MV-4-11 (cell line): ENCODE measurements around the gene FASTKD2.
"Not testable (repeated sequence)": the region's sequence is repeated elsewhere in the genome, so short reads cannot be mapped to it uniquely, and the experiment has no call there.

ENCODE experiments used
- DNase-seq: peaks from one replicate; lab custom pipeline; 2025; lab: John Stamatoyannopoulos, UW

The FASTKD2 gene

DNA sequence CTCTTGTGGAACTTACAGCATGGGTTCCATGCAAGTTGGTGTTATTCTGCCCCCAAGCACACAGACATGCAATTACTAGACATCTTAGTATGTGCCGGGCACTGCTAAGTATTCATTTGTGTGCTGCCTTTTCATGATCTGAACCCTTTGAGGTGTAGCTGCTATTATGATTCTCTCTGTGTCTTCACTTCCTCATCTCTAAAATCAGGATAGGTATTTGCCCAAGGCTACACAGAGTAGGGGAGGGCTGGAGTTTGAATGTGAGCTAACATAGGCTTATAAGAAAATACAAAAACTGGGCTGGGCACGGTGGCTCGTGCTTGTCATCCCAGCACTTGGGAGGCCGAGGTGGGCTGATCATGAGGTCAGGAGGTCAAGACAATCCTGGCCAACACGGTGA lies 27.2 kb downstream of the FASTKD2 start:
- DNase-seq, result no peak

DNA sequence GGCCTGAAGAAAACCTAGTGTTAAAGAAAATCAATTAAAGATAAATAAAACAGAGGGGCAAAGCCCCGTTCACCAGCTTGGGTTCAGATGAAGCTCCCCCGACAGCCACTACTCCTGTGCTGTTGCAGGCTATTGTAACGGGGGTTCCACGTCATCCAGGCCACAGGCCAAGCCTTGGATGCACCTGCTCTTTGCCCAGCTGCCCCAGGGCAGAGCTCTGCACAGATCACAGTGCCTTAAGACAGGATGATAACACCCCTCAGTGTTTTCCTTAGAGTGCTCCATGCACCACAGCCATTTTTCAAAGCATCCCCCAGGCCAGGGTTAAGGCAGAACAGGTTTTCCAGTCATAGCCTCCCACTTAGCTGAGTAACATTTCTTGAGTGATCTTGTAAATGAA lies 32.0 kb downstream of the FASTKD2 start:
- no peak for DNase-seq

DNA sequence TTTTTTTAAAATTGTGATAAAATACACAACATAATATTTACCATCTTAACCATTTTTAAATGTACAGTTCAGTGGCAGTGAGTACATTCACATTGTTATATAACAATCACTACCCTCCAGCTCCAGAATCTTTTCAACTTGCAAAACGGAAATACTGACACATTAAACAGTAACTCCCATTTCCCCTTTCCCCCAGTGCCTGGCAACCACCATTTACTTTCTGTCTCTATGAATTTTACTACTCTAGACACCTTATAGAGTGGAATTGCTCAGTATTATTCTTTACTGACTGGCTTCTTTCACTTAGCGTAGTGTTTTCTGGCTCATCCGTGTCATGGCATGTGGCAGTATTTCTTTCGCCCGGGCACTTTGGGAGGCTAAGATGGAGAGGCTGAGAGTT lies 32.6 kb downstream of the FASTKD2 start:
- peak; percentile 89 for DNase-seq

DNA sequence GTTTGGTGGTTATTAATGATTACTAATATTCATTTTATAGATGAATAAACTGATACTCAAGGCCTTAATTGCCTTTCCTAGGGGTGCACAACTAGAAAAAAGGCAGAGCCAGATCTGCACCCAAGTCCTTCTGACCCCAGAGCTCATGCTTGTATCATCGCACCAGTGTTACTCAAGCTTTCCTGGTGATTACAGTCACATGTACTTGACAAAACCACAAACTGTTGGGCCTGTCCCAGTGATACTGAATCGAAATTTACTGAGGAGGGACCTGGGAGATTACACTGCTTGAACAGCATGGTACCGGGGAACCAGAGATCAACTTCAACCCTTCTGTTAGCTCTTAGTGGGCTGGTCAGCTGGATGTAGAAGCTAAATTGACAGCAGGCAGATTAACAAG lies 33.7 kb downstream of the FASTKD2 start:
- DNase-seq, result peak; percentile 87

DNA sequence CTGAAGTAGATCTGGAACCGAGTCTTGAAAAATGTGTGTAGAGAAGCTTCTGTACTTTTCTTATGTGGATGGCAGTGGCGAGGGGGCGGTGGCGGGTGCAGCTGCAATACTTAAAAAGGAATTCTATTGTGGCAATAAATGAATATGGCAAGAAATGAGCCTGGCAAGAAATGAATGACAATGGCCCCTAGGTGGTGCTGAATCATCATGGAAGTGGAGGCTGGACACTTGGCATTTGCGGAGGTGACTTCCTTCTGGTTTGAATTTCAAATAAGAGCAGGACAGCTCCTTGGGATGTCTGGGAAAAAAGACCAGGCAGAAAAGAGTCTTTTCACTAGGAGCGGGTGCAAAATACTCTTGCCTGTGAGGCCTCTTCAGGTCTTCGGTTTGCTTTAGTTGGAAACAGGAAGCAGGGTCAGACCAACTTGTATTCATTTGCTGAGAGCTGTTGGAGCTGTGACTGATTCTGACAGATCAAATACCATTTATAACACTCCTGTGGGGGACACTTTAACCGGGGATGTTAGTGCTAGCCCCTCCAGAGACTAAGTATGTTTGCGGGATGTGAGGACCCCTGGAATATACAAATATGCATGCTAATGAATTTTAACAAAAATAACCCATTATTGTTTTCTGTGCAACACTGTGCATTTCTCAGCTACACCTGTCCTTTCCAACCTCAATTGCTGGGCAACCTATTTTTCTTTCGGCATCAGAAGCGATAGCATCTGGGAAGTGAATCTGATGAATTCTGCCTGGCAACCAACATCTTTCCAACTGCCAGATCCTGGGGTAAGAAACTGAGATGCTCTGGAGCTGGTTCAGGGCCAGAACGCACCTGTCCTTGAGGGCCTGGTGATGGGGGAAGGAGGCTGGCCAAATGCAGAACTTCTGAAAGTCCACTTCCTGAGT lies 35.4 kb downstream of the FASTKD2 start:
- DNase-seq, result peak; percentile 72

DNA sequence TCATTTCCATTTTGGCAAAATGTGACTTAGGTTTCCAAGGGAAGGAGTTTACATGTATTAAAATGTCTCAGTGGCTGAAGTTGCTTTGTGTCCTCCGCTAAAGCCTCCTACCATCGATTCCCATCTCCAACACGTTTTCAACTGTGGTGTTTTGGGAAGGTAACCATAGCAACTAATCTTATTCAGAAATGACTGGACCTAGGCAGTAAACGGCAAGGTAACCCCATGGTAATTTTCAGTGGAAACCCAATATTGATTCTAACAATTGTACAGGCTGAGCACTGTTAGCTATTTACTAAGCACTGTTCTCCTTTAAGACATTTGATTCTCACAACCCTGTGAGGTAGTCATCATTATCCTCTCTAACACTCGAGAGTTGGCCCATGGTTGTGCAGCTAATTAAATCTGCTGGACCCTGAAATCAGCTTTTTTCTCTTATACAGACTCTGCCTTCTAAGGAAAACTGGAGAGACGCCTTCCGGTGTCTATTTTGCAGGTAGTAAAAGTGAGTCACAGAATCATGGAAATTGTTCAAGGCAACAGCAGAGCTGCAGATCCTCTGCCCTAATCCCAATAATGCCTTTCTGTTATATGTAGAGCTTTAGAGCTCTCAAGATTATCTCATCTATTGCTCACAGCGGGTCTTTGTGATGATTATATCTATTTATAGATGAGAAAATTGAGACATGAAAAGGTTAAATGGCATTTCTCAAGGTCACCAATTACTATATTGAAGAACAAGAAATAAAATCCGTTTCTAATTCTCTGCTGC lies 36.2 kb downstream of the FASTKD2 start:
- no peak for DNase-seq

DNA sequence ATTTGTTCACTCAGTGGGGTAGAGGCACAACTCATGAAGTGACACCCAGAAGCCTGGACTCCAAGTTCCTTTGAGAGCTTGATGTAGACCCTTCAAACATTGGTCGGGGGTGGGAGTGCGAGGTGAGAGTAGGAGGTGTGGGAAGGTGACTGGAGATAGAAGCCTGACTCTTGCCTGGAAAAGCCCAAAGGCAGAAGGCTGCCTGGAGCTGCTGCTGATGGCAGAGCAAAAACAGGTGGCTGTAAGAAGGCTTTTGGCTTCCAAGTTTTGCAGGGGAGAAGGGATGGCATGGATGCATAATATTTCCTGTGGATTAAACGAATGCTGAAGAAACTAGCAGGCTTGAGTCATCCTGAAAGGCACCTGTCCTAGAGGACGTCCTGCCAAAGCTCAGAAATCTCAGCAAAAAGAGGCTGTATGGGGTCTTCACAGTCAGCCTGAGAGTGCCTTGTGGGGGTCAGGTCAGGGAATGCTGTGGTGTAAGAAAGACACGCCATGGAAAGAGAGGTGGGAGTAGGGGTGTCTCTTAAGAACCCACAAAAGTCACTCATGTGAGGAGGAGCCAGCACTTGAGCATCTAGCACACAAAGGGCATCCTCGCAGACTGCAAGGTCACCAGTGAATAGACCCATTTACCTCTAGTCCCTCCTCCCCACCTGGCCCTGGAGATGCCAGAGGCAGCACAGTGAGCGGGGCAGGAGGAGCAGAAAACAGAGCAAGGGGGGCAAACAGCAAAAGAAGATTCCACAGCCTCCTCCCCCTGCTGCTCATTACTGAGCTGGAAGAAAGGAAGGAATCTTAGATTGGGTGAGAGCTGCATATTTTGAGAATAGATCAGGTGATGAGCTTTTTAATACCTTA lies 37.5 kb downstream of the FASTKD2 start:
- DNase-seq, result no peak

DNA sequence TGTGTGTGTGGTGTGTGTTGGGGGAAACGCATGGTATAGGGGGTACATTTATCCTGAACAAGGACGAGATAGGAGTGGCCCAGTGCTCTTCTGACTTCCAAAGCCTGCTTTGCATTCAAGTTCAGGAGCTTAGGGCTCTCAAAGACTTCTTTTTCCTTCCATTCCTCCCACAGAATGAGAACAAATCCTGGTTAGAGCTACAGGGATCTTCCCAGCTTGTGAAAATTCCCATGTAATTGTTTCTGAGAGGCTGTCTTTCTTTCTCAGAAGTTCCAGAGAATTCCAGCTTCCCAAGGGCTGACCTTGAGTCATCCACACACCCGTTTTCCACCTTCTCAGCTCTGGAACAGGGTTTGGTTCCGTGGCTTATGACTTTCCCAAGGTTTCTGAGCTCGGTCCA lies 38.9 kb downstream of the FASTKD2 start:
- DNase-seq, result no peak

DNA sequence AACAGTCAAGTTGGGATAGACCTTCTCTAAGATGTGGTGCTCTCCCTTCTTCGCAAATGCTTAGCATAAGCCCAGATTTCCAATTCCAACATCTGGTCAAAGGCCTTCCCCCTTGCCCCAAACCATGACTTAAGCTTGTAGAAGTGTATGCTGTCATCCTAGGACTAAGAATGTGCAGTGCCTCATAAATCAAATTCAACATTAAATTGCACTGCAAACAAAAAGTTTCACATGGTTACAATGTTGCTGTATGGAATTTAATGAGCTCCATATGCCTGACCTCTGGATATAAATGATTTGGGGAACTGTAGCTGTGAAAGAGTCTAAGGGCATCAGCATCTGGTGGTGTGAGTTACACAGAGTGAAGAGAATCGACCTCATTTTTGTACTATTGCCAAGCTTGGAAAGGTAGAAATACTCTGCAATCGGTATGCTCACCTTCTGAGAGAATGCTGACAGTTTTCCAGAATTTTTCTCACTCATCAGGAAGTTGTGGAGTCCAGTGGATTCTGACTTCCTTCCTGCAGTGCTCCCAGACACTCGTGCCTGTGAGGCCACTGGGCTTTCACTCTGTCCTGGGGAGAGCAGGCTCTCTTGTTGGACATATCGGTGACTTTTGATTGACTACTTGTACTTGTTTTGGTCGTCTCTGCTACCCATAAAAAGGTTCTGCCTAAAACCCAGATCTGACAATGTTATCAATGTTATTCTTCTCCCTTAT lies 40.6 kb downstream of the FASTKD2 start:
- DNase-seq, result no peak

DNA sequence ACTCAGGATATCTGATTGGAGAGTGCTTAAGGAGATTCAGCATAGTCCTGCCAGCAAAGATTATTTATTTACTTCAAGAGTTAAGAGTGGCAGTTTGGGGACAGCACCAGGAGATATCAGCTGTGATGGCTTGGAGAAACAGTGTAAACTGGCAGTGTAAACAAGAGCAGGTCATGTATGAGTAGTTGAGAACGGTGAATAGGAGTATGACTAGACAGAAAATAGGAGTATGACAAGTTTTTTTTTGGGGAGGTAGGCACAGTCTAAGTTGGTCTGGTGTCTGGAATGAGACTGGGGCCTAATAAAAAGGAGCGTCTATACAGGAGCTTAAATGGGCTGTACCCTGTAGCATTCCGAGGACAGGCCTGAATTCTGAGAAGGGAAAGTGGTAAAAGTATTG lies 42.2 kb downstream of the FASTKD2 start:
- not testable (repeated sequence) for DNase-seq

DNA sequence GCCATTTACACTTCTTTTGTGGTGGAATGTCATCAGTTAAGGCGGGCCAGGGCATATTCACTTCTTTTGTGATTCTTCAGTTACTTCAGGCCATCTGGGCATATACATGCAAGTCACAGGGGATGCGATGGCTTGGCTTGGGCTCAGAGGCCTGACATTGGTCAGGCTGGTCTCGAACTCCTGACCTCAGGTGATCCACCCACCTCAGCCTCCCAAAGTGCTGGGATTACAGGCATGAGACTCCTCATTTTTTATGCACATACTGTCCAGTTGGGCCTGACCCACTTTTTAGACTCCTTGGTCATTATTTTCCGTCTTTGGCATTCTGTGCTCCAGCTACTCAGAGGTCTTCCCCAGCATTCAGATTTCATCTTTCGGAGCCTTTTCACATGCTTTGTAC lies 47.1 kb downstream of the FASTKD2 start:
- DNase-seq, result not testable (repeated sequence)

DNA sequence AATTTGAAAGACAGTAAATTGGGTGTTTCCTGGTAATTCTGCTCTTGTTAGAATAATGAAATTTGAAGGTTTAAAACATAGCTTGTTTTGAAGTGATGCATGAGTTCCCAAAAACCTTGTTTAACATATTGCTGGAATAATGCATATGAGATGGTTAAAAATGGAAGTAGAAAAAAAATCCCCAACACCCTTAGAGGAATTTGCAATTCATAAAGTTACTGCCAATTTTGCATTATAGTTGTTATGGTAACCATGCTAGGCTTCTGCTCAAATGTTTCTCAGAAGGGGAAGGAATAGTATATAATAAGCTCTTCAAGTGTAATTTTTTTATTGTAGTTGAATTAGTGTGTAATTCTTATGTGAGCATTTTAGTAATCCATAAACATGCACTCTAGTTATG lies 49.1 kb downstream of the FASTKD2 start:
- no peak for DNase-seq

DNA sequence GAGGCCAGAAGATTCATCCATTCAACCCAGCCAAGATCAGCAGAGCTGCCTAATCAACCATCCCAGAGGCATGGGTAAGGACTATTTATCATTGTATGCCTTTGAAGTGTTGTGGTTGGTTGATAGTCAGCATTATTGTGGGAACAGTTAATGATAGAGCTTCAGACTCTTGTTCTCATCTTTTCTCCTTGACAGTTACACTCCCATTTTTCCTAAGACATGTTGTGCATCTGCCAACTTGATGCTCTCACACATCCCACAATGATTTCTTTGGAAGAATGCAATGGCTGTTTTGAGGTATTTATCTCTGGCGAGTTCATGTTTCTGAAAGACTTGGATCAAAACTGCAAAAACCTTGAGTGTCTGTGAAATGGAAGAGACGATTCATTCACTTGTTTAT lies 55.4 kb downstream of the FASTKD2 start:
- no peak for DNase-seq

DNA sequence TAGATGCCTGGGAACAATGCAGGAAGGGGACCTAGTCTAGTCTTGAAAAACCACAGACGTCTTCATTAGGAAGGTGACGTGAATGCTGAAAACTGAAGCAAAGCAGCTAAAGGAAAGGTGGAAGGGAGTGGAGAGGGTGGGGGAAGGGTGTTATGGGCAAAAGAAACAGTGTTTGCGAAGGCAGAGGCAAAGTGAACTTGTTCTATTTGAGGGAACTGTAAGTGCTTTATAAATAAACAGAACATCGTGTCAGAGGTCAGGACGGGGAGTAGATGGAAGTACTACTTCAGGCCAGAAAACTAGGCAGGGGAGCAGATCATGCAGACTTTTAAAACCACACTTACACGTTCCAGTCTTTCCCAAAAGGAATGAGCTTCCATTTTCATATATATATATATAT lies 57.8 kb downstream of the FASTKD2 start:
- no peak for DNase-seq

DNA sequence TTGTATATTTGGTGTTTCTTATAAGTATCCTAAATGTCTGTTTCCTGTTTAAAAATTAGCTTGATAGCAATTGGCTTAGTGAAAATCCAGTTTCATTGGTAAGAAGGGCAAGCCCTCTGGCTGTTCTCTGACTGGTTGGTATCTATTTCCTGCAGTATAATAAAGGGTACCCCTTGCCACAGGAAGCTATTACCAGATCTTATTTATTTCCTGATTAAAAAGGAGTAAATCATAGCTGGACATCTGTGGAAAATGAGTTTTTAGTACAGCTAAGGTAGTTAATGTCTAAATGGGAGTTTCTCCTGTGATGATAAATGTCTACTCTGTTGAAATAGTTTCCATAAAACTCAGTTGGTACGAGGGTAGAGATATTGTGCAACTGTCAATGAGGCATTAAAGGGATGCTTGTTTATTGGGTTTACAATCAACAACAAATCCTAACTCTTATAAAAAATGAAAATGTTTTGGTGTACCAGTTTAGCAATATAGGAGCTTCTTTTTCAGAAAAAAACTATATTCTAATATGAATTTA lies 58.7 kb downstream of the FASTKD2 start:
- peak; percentile 29 for DNase-seq

DNA sequence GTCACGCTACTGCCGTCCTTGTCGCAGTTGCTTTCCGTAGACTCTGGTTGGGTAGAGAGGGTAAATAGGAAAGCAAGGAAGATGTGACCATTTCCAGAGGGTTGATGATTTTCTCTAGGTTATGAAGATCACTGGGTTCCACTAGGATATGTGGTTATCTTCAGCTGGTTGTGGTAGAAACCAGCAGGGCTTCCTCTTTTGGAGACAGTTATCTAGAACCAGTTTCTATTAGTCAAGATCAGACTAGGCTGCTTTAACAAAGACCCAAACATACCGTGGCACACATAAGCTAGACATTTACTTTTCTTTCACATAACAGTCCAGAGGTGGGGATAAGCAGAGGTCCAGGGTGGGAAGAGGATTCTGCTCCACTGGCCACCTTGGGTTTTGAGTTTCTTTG lies 59.6 kb downstream of the FASTKD2 start:
- peak; percentile 88 for DNase-seq

DNA sequence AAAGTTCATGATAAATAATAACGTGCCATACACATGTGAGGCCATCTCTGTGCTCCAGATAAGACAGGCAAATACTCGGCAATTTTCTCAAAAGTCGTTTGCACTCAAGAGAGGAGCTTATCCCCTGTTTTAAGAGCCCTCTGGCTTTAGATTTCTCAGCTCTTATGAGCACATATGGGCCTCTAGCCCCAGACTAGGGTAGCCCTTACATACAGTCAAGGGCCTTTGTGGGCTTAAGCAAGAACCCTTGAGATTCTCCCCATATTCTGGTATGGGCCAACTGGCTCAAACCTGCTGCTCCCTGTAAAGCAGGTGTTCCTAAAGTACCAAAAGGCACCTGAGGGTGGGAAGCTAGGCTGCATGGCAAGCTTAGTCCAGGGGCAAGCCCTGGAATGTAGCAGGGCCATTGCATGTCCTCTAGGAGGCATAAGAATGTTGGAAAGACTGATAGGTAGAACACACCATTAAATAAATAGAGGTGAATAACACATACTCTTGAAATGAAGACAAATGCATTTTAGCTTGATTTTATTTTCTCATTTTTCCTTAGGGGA lies 66.1 kb downstream of the FASTKD2 start:
- DNase-seq, result no peak

DNA sequence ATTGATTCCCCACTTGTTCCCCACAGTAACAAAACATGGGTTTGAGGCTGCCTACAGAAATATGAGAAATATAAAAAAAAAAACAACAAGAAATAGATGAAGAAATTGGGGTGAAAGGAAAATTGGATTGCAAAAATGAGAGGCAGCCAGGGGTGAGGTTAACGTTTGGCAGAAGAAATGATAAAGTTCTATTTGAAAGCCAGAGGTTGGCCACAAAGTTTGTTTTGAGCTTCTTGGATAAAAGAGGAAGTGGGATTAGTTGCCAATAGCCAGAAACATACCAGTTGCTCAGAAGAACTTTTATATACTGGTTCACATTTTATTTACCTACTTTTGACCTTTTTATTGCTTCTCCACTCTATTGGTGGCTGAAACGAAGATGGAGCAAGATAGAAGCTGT lies 67.5 kb downstream of the FASTKD2 start:
- DNase-seq, result peak; percentile 91

DNA sequence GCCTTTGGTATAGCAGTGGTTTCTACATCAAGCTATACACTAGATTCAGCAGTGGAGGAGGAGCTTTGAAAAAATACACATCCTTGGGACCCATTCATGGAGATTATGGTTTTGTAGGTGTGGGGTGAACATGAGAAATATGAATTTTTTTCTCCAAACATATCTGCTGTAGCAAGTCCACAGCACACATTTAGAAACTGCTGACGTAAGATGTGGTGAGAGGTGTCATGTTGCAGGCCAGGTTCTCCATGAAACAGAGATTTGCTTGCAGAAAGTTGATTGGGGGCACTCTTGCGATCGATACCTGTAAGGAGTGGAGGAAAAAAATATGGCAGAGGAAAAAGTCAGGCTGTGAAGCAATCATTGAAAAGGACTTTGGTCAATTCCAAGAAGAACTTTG lies 67.9 kb downstream of the FASTKD2 start:
- no peak for DNase-seq

DNA sequence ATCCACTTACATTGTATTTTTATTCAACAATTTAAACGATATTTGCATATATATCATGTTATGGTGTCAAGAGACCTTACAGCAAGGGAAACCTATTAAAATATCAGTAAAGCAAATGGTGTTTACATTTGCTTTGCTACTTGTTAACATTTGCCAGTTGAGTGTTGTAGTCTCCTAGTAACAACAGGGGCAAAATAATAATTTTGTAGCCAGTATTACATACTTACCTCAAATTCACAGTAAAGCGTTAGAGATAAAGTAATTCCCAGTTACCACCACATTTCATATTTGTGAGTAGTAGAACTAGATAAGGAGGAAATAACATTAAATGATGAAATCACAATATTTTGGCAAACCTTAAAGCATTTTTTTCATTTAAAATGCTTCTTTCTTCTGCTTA lies 71.3 kb downstream of the FASTKD2 start:
- DNase-seq, result no peak

DNA sequence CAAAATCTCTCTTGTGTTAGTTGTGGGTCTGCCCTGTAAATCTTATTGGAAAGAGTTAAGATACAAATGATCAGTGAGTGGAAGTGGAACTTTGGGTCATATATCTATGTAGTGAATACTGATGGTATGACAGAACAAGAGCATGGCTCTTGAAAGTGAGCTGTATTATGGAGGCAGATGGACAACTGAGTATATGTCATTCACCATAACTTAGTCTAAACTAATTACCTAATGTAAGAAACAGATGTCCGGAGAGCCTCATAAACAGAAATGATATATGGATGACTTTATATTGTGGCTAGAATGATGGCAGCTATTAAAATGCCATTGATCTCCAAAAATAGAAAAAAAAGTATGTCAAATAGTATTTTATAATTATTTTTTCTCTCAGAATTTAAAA lies 72.4 kb downstream of the FASTKD2 start:
- no peak for DNase-seq
